Cardiac fibroblast (primary cell): ENCODE measurements around the gene ZNF212.

Source experiments
- DNase-seq, 2 donors: peaks; one replicate each; pipeline versions ENCODE4 v3.0.0 to v3.0.0-alpha.2; 2010; ENCODE audit warnings: low read depth in 2 of 2
- H3K4me3 ChIP-seq, 2 donors: replicated peaks in 1 of 2; 1 replicate in 1 of 2; 2 replicates in 1 of 2; pipeline ENCODE4 v1.5.1; 2011; ENCODE audit warnings: low read depth in 2 of 2, low read length in 2 of 2, mild to moderate bottlenecking in 2 of 2, moderate library complexity in 1 of 2
- TF ChIP-seq, protein P1 (sequence below): IDR thresholded peaks from one replicate; pipeline ENCODE4 v1.5.1; 2011; ENCODE audit warnings: low read depth, mild to moderate bottlenecking, low read length, inconsistent platforms

The ZNF212 gene

DNA sequence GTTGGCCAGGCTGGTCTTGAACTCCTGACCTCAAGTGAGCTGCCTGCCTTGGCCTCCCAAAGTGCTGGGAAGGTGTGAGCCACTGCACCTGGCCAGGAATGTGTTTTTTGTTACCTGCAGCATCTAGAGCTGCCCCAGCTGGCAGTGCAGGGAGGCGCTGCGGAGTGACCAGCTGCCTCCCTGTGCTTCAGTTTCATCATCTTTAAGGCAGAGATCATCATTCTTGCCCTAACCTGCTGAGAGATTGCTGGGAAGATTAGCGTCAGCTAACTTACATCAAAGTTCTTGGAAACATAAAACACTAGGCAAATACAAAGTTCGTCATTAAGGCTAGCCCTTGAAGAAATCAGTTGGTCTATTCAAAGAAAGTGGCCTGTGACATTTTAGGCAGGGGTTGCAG is 41.8 kb upstream of the ZNF212 start:
- TF ChIP-seq, protein P1, sequence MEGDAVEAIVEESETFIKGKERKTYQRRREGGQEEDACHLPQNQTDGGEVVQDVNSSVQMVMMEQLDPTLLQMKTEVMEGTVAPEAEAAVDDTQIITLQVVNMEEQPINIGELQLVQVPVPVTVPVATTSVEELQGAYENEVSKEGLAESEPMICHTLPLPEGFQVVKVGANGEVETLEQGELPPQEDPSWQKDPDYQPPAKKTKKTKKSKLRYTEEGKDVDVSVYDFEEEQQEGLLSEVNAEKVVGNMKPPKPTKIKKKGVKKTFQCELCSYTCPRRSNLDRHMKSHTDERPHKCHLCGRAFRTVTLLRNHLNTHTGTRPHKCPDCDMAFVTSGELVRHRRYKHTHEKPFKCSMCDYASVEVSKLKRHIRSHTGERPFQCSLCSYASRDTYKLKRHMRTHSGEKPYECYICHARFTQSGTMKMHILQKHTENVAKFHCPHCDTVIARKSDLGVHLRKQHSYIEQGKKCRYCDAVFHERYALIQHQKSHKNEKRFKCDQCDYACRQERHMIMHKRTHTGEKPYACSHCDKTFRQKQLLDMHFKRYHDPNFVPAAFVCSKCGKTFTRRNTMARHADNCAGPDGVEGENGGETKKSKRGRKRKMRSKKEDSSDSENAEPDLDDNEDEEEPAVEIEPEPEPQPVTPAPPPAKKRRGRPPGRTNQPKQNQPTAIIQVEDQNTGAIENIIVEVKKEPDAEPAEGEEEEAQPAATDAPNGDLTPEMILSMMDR, result no peak
- no peak overlapping the region for H3K4me3 ChIP-seq
- no peak for DNase-seq

DNA sequence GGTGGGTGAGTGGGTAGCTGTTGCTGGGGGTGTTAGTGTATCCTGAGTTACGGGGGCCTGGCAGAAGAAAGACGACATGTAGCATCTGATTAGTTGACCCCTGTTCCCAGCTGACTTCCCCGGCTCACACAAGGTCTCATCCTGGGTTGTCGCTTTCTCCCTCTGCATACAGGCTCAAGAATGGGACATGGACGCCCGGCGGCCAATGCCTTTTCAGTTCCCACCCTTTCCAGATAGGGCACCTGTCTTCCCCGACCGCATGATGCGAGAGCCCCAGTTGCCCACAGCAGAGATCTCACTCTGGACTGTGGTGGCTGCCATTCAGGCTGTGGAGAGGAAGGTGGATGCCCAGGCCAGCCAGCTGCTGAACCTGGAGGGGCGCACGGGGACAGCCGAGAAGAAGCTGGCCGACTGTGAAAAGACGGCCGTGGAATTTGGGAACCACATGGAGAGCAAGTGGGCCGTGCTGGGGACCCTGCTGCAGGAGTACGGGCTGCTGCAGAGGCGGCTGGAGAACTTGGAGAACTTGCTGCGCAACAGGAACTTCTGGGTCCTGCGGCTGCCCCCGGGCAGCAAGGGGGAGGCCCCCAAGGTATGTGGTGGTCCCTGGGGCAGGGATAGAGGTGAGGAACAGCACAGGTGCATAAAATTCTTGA is 41.2 kb upstream of the ZNF212 start:
- TF ChIP-seq, protein P1, result no peak
- DNase-seq, result no peak
- H3K4me3 ChIP-seq, result no peak overlapping the region

DNA sequence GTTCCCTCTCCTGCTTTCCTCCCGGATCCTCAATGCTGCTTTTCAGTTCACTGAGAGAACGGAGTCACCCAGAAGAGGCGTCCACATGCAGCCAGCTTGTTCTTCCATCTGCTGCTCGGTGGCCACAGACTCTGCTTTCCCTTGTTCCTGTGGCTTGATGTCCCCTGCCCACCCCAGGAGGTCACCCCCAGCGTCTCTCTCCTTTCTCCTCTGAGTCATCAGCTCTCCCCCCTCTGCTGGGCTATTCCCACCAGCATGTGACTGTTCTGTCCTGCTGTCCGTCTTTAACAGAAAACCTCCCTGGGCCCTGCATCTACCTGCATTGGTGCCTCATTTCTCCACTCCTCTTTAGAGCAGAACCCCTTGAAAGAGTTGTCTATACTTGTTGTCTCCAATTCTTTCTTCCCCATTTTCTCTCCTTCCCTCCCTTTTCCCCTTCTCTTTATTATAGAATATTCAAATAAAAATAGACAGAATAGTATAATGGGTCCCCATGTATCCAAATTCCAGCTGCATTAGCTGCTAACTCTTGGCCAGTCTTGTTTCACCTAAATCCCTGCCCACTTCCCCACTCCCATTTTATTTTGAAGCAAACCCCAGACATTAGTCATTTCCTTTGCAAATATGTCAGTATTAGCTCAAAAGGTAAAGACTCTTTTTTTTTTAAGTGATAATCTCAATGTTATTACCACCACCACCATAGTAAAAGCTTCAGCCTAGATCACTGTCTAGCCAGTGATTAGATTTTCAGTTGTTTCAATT is 40.0 kb upstream of the ZNF212 start:
- DNase-seq, result peak in 1 of 2 donors; percentile 60
- TF ChIP-seq, protein P1, result no peak
- no peak overlapping the region for H3K4me3 ChIP-seq

DNA sequence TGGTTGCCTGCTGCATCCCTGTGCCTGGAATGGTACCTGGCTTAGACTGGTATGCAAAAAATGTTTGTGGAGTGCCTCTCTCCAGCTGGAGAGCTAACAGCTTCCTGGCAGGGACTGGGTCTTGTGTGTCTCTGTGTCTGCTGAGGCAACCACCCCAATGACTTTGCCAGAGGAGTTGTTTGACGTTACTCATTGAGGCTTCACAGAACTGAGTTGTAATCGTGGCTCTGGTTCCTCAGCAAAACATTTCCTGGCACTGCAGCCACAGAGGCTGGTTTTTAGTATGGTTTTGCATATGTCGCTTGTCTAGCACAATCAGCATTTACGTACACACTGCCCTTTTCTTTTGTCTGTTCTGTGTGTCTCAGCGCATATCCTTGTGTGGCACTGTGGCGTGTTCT is 36.6 kb upstream of the ZNF212 start:
- peak in 1 of 2 donors; percentile 27 for DNase-seq
- H3K4me3 ChIP-seq, result no peak overlapping the region
- TF ChIP-seq, protein P1, result no peak

DNA sequence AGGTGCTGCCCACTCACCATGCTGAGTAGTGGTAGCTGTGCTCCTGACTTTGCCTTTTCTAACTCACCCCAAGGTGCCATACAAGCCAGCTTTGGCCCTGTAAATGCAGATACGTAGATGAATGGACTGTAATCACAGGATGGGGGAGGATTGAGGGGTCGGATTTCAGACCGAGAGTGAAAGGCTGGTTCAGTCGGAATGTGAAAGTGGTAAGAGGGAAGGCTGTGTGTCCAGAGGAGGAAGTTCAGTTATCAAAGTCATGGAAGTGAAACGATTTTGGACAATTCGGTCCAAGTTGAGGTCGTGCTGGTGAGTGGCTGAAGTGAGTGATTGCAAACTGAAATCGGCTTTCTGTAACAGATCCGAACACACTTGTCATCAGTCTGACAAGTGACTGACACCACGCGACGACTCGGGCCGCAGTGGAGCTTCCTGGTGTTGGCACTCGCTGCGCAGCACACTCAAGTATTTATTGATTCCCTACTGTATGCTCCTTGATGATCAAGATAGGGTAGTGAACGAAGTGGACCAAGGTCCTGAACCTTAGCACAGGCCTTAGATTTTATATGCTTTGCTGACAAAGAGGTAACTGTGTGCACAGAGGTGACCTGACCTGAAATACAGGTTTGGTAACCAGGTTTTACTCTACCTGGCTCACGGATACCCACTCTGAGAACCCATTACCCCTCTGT is 33.6 kb upstream of the ZNF212 start:
- TF ChIP-seq, protein P1, result no peak
- no peak for DNase-seq
- H3K4me3 ChIP-seq, result no peak overlapping the region

DNA sequence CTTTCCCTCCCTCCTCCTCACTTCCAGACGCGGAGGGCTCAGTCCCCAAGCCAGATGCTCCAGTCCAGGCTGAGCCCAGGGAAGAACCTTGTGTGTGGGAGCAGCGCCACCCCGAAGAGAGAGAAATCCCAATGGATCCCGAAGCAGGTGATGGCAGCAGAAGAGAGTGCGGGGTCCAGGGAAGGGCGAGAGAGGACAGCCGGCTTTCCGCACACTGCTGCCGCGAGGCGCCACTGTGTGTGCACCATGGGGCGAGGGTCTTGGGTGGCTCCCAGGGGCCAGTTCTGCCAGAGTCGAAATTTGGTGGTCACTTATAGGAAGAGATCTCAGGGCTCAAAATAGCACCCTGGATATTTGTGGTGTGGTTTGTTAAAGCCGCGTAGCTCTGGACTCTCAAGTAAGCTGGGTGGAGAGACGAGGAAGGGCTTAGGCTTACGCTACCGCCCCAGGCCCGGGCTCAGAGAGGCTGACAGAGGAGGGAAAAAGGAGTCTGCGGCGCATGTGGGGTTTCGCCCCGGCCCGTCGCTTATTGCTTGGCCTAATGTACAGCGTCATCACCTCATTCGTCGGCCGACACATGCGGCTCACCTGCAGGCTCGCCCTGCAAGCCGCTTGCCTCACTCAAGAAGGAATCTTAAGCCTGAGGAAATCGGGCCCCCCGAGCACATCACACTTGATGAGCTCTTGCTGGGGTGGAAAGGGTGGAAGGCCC is 32.0 kb upstream of the ZNF212 start:
- H3K4me3 ChIP-seq, result no peak overlapping the region
- DNase-seq, result no peak
- TF ChIP-seq, protein P1, result no peak
